GM23248 (cell line): ENCODE results near the gene NFATC2.

Source experiments
- EZH2 ChIP-seq: fragments of 200-600 bp; sonication (generic); IDR thresholded peaks from 2 replicates; pipeline ENCODE4 v1.6.1; 2018; ENCODE audit warnings: antibody characterized with exemption, mild to moderate bottlenecking; ENCODE audit not compliant: insufficient read depth, poor library complexity, severe bottlenecking
- EZH2phosphoT487 ChIP-seq: fragments of 200-600 bp; sonication (generic); IDR thresholded peaks from 2 replicates; pipeline ENCODE4 v1.6.1; 2018; ENCODE audit warnings: antibody characterized with exemption, moderate library complexity, mild to moderate bottlenecking, low read depth; ENCODE audit not compliant: insufficient read depth

DNA sequence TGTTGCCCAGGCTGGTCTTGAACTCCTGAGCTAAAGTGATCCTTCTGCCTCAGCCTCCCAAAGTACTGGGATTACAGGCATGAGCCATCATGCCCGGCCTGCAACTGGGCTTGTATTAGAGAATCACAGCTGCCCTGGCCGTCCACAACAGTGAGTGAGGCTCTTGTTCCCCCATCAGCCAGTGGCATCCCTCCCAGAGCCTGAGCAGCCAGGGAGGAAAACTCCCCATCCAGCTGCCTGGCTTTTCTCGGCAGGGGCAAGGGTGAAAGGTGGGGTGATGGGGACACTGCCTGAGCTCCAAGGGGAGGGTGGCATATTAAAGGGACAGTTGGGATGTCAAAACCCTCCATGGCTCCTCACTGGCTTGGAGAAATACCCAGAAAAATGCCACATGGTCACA lies 185.6 kb downstream of the NFATC2 start:
- no peak for TF ChIP-seq EZH2
- no peak for TF ChIP-seq EZH2phosphoT487
